Transverse colon (tissue), 4 donors: ENCODE results near the gene HPDL.

Experiments
- POLR2A ChIP-seq: fragments of 450-650 bp; IDR thresholded peaks from one replicate; pipeline ENCODE4 v1.6.1; 2016; ENCODE audit warnings: antibody characterized with exemption, mild to moderate bottlenecking, moderate library complexity
- POLR2AphosphoS5 ChIP-seq, 3 donors: sonication (generic); formaldehyde crosslinking; IDR thresholded peaks; one replicate each; pipeline ENCODE4 v1.6.1; 2016; ENCODE audit warnings: antibody characterized with exemption in 3 of 3
- TF ChIP-seq, protein P1 (sequence below), 5 experiments: fragments of 200-600 bp in 3 of 5; fragments of 450-650 bp in 2 of 5; sonication (generic) in 3 of 5; IDR thresholded peaks; 1 replicate in 2 of 5; 2 replicates in 3 of 5; pipeline ENCODE4 v1.5.1; 2016 to 2017; ENCODE audit warnings: antibody characterized with exemption in 5 of 5, inconsistent platforms in 3 of 5, mild to moderate bottlenecking in 2 of 5, moderate library complexity in 1 of 5

DNA sequence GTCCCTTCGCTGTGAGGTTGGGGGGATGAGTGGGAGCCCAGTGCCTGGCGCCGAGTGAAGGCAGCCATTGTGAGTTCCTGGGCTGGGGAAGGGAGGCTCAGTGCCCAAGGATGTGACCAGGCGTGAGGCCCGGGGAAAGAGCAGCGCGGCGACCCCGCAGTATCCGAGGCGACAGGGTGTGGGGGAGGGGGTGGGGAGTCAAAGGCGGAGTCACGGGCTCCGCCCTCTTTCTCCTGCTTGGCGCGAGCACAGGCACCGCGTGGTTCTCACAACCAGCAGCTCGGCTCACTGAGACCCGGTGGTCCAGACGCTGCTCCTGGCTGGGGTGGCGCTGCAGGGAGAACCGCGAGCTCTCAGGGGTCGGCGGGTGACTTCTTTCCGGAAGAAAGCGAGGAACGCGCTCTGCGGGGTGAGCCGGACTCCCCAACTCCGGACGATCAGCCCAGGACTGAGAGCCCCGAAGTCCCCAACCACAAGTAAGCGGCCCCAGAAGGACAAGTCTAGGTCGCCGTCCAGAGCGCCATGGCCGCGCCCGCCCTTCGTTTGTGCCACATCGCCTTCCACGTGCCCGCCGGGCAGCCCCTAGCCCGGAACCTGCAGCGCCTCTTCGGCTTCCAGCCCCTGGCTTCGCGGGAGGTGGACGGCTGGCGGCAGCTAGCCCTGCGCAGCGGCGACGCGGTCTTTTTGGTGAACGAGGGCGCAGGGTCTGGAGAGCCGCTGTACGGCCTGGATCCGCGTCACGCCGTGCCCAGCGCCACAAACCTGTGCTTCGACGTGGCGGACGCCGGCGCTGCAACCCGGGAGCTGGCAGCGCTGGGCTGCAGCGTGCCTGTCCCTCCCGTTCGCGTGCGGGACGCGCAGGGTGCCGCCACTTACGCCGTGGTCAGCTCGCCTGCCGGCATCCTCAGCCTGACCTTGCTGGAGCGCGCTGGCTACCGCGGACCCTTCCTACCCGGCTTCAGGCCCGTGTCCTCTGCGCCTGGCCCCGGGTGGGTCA is at the start of gene HPDL:
- TF ChIP-seq, protein P1, sequence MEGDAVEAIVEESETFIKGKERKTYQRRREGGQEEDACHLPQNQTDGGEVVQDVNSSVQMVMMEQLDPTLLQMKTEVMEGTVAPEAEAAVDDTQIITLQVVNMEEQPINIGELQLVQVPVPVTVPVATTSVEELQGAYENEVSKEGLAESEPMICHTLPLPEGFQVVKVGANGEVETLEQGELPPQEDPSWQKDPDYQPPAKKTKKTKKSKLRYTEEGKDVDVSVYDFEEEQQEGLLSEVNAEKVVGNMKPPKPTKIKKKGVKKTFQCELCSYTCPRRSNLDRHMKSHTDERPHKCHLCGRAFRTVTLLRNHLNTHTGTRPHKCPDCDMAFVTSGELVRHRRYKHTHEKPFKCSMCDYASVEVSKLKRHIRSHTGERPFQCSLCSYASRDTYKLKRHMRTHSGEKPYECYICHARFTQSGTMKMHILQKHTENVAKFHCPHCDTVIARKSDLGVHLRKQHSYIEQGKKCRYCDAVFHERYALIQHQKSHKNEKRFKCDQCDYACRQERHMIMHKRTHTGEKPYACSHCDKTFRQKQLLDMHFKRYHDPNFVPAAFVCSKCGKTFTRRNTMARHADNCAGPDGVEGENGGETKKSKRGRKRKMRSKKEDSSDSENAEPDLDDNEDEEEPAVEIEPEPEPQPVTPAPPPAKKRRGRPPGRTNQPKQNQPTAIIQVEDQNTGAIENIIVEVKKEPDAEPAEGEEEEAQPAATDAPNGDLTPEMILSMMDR (IDR thresholded peaks at IDR 0.05) = no peak
- peak; percentile 4 to 38 (median 31) for TF ChIP-seq POLR2AphosphoS5 (IDR thresholded peaks at IDR 0.05)
- peak; percentile 22 for TF ChIP-seq POLR2A
